A204.1 (cell line): Measurements from ENCODE around the gene RRM2.
"Not testable (repeated sequence)": the region's sequence is repeated elsewhere in the genome, so short reads cannot be mapped to it uniquely, and the experiment has no call there.

Source experiments
- FAIRE-seq: peaks from 2 replicates; lab custom pipeline; 2012; peaks lifted over from hg19 to GRCh38; lab: Jason Lieb, UNC

RRM2 gene

DNA sequence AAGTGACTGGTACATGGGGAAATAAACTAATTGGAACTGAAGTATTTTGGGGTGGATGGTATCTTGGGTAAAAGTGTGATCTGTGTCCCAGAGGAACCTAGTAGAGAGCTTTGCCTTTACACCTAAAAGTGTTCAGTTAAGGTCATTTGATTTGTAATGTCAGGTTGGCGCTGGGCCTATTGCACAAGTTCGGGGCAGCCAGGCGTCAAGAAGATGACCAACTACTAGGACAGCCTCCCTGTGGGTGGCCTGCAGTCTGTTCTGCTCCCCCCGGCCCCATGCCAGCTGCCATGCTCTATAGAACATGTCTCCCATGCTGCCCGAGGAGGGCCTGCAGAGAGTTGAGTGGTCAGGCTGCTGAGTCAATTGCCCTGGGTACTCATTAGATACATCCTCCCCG is 10.1 kb downstream of the RRM2 start:
- FAIRE-seq, result no peak

DNA sequence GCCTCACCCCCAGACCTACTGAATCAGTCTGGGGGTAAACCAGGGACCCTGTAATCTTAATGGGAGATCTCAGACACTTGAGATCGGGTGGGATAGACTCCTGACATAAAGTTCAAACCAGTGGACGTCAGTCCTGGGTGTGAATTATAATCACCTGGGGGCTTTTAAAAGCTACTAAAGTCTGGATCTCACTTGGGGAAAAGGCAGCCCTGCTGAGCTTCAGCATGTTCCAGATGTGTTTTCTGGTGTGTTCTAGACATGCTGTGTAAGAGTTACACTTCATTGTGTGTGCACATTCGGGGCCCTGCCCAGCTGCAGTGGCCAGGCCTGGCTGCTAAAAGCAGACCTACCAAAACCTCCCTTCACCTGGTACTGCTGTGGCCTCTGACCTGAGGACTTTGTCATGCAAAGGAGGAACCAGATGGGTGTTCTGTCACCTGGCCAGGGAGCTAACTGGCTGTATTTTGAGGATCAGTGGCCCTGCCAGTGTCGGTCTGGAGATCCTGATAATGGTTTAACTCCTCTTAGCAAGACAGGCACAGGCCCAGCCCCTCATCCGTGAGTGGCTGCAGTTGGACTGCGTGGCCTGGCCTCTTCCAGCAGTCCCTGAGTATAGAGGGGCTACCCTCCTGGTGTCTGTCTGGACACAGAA is 10.6 kb downstream of the RRM2 start:
- no peak for FAIRE-seq

DNA sequence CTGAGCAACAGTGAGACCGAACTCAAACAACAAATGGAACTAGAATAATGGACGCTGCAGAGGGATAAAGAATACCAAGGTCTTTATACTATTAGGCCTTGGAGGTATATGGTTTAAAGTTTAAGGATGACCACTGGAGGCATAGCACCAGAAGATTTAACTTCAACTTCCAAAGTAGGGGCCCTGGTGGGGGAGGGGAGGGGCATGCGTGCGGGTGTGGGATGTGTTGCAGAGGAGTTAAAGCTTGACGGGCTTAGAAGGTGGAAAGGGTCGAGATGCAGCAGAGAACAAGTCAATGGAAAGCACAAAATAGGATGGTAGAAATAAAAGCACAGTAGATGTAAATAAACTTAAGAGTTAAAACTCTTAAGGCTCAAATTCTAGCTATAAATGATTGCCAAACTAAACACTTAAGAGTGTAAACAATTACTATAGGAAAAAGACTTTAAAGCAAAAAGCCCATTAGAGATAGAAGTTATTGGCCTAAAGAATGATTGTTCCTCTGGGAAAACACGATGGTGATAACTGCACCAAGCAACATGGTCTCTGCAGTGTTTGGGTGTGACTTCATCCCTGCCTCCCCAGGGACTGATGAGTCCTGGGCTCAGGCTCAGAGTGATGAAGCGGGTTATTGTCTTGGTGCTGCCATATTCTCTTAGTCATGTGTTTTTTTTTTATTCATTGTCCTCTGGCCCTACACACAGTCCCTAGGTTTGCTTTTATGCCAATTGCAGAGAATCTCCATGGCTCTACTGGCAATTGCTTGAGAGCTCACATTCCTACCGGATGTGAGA is 13.0 kb downstream of the RRM2 start:
- FAIRE-seq, result no peak

DNA sequence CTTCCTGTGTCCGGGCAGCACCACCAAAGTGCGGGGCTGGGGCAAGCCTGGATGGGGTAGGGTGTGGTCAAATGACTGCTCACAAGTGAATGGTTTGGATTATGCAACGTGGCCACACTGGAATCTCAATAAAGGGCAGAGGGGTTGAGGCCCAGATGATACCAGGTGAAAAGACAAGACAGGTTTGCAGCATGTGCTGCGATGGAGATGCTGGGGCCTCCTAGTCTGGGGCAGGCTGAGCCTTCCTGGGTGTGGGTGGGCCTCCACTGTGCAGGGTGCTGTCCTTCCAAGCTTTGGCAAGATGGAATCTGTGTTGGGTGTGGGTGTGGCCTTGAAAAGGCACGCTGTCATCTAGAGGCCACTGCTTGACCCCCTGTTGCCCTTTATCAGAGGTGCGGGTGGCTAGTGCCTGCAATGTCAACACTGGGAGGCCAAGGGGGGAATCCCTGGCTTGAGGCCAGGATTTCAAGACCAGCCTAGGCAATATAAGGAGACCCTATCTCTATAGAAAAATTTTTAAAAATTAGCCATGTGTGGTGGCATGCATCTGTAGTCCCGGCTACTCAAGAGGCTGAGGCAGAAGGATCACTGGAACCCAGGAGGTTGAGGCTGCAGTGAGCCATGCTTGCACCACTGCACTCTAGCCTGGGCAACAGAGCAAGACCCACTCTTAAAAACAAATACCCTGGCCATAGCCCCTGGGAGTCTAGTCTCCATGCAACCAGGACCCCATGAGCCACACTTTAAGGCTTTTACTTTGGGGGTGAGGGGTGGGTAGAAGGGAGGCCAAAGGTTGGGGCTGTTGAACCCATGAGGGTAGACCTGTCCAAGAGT is 13.8 kb downstream of the RRM2 start:
- no peak for FAIRE-seq

DNA sequence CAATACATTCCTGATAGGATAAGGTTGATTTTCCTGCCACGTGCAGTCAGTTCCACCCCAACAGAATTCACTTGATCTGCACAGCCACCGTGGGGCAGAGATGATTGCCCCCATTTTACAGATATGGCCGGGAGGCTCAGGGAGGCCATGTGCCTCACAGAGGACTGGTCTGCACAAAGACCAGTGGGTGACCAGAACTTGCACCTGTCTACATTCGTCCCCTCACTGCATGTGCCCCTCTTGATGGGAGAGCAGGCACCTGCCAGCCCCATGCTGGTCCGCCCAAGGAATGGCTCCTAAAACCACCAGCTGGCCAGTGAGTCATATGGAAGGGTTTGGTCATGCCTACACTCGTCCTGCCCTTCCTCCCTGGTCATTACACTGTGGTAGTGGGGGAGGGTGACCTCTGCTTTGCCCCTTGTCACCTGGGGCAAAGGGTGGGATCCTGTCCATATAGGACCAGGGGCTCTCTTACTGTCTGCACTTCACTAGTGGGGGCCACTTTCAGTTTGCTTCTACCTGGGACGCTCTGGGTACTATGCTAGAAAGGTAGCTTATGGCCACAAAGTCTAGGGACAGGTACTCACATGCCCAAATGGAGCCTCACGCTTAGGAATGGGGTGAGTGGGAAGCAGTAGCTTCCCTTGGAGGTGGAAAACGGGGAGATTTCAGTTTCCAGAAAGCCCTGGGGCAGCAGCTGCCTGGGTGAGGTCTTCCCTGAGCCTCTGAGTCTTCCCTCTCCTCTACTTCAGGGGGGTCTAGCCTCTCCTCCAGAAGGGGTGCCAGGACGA is 14.7 kb downstream of the RRM2 start:
- FAIRE-seq, result no peak

DNA sequence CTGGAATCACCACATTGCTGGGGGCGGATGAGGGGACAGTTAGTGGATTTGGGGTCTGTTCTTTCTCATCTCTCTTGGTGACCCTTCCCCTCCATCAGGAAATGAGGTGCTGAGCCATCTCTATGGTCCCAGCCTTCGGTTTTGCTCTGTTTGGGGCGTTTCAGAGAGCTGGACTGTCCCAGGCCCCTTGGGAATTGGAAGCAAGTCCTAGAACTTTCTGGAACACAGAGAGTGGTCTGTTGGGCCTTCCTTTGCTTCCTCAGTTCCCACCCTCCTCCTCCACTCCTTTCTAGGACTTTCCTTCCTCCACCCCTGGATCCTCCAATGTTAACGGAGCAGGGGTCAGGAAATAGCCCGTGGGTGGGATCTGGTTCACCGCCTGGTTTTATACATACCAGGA is 17.0 kb downstream of the RRM2 start:
- FAIRE-seq, result no peak

DNA sequence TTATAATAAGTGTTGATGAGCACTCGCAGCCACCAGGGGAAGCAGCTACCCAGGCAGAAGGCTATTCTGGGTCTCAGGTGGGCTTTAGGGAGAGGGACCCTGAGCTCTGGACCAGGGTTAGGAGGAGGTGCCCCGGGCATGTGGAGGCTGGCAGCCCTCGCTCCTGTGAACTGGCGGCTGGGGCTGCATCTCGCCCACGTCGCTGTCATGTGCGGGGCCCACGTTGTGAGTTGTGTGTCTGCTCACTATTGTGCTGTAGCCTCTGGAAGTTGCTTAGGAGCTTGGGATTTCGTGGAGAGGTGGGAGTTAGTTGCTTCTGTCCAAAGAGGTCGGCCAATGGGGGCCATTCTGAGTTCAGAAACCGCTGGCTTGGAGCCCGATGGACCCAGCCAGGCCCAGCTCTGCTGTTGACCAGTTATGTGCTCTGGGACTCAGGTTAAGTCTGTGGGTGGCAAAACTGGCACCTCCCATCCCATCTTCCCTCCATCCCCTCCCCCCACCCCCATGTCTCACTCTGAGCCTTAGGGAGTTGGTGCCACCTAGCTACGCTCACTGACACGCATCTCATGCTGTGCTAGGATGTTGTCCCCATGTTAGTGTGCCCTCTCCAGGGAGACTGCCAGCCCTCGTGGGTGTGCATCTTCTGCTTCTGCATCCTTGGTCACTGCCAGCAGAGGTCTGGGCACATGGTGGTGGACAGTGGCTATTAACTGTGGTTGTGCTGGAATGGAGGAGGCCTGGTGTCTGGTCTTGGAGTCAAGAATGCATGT is 18.5 kb downstream of the RRM2 start:
- no peak for FAIRE-seq

DNA sequence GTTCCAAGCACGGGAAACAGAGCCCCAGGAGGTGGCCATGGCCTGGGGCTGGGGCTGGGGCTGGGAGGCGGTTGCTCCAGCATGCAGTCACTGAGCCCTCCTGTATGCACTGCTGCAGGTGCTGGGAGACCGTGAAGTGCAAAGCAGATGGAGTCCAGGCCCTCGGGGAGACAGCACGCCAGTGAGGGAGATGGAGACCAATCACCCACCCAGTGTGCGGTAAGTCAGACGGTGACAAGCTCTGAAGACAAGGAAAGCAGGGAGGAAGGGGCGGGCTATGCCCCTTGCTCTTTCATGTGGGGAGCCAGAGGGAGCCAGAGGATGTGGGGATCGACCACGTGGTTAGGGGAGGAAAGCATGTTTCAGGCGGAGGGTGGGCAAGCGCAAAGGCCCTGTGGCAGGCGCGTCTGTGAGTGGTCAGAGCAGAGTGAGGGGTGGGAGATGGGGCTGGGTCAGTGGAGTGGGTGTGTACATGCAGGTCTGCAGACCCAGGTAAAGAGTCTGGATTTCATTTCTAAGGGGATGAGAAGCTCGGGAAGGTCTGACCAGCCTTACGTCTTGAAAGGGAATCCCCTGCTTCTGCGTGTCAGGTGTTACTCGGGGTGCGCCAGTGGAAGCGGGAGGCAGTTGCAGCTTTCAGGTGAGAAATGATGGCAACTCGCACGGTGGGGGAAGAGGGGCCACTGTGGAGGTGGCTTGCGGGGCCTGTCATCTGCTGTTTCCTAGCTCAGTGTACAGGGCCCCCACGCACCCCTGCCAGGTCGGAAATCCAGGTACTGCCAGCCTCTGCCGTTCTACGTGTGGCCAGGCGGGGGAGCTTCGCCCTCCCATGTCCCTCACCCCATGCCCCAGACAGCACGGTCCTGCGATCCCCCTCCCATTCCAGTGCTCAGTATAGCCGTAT is 19.4 kb downstream of the RRM2 start:
- FAIRE-seq, result no peak

DNA sequence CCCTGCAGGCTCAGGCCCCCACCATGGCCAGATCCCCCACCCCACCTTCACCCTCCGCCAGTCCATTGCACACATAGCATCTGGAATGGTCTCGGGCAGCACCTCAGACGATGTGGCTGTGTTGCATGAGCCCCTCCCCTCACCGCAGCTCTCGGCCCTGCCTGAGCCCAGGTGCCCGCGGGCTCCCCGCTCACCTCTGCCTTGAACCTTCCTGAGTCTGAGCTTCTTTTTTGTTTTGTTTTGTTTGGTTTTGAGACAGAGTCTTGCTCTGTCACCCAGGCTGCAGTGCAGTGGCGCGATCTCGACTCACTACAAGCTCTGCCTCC is 20.1 kb downstream of the RRM2 start:
- no peak for FAIRE-seq

DNA sequence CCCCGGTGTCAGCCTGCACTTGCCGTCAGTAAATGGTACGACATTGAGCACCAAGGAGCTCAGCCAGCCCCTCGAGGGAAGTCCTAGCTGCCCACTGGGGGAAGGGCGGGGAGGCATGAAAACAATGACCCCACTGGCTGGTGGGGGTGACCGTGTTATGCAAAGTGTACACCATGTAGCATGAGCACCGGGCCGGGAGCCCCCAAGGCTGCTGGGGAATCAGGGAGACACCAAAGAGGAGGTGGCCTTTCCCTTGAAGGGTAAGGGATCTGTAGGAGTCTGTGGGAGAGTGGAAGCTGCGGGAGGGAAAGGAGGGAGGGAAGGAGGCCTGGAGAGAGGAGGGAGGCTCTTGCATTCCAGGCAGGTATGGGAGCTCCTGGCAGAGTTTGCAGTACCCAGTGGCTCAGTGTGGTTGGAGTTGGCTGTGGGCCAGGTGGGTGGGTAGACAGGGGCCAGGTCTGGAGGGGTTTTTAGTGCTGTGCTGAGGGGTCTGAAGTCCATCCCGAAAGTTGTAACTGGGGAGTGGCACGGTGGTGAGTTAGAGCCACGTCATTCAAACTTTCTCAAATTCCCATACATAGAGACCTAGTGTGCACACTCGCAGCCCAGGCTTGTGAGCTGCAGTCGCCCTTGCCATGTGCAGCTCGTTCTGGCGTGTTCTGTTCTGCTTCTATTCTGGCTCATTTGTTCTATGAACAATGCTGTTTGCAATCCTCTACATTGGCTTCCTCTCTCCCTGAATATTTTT is 22.4 kb downstream of the RRM2 start:
- FAIRE-seq, result no peak

DNA sequence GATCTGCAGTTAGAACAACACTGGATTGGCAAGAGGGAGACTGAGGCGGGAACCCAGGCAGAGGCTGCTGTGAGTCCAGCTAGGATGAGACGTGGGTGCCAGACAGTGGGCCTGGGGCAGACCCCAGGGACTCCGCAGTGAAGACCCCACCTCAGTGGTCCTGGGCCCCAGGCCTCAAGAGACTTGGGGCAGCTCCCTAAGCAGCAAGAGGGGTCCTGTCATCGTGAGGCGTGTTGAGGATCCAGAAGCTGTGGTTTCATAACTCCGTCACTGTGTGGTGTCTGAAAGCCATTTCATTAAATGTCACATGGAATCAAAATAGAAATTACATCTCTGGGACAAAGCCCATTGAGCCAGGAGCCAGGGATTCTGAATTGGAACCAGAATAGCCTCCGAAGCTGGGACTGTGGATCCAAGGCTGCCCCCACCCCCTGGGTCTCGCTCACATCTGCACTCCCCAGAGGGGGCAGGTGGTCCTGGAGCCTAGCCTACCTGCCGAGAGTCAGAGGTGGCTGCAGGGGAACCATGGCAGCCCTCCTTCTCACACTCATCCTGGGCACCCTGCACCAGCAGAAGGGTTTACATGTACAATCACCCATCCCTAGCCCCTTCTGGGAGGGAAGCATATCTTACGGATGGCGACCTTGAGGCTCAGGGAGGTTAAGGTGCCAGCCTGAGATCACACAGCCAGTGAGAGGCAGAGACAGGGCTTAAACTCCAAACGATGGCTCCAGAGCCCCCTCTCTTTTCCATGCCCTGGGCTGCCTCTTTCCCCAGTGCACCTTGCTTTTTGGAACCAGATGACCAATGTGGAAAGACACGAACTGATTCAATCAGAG is 23.2 kb downstream of the RRM2 start:
- FAIRE-seq, result no peak

DNA sequence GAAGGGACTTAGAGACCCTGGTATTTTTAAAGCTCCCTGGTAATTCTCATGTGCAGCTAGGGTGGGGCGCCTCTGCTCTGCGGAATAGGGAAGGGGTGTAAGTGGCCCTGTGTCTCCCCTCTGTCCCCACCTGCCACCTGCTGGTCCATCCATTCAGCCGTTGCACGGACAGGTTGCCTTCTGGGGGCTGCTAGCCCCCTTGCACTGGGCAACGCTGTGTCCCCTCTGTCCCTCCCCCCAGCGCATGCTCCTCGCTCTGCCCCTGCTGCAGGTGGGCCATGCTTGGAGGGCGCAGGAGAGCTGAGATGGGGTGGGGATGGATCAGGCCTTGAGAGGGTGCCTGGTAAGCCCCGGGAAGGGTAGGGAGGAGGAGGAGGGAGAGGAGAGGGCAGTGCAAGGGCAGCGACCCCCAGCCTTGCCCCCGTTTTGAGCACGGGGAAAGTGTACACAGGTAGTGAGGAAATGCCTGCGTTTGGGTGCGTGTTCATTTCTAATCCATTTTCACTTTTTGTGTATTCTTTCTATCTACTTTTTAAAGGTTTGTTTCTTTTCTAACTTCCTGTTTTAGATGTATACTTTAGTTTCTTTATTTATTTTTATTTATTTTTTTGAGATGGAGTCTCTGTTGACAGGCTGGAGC is 23.9 kb downstream of the RRM2 start:
- no peak for FAIRE-seq

DNA sequence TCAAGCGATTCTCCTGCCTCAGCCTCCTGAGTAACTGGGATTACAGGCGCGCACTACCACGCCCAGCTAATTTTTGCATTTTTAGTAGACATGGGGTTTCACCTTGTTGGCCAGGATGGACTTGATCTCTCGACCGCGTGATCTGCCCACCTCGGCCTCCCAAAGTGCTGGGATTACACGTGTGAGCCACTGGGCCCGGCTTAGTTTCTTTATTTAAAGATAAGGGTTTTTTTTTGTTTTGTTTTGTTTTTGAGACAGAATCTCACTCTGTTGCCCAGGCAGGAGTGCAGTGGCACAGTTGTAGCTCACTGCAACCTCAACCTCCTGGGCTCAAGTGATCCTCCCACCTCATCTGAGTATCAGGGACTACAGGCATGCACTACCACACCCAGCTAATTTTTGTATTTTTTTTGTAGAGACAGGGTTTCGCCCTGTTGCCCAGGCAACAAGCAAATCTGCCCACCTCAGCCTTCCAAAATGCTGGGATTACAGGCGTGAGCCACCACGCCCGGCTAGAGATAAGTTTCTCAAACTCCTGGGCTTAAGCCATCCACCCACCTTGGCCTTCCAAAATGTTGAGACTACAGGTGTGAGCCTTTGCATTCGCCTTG is 24.6 kb downstream of the RRM2 start:
- not testable (repeated sequence) for FAIRE-seq

DNA sequence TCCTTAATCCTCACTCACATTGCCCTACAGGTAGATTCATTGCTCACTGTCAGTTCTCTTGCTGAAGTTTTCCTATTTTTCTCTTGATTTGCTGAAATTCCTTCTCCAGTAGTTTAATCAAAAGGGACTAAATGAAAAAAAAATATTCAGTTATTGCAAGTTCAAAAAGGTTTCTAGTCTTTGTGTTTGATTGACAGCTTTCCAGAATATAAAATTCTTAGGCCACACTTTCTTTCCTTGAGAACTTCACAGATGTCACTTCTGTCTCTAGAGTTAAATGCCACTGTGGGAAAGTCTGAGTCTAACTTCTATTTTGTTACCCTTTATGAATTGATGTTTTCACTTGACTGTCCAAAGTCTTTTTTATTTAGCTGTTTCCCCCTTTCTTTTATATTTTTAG is 25.7 kb downstream of the RRM2 start:
- no peak for FAIRE-seq

DNA sequence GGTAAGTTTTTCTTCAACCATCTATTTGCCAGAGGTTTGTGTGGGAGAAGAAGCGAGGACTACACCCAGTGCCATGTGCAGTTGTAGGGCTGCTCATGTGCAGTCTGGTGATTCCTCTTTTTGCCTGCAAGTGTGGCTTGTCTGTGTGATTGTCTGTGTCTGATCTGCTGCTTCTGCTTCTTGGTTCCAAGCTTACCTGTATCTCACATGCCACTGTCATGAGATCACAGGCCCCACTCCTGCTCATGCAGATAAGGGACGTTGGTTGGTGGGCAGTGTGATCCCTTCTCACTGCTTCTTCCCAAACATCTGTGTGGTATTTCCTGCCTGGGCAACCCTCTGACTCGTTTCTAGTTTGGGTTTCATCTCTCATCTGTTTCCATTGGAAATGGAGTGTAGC is 27.1 kb downstream of the RRM2 start:
- FAIRE-seq, result no peak

DNA sequence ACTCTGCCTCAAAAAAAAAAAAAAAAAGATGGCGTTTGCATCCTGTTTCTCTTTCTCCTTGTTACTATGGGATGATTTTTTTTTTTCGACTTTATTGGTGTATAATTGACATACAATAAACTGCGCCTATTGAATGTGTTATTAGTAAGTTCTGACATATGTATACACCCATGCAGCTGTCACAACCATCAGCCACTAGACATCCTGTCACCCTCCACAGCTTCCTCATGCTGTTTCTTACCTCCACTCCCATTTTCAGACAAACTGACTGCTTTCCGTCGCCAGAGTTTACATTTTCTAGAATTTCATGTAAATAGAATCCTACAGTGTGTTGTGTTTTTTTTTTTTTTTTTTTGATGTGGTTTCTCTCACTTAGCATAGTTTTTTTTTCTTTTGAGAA is 27.9 kb downstream of the RRM2 start:
- FAIRE-seq, result no peak

DNA sequence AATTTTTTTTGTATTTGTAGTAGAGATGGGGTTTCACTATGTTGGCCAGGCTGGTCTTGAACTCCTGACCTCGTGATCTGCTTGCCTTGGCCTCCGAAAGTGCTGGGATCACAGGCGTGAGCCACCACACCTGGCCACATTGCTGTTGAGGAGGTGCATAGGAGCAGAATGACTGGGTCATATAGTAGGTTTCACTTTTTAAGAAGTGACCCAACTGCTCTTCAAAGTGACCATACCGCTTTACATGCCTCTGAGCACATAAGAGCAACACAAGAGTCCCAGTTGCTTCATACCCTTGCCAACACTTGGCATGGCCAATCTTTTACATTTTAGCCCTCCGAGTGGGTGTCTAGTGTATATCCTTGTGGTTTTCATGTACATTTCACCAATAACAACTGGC is 28.9 kb downstream of the RRM2 start:
- FAIRE-seq, result no peak

DNA sequence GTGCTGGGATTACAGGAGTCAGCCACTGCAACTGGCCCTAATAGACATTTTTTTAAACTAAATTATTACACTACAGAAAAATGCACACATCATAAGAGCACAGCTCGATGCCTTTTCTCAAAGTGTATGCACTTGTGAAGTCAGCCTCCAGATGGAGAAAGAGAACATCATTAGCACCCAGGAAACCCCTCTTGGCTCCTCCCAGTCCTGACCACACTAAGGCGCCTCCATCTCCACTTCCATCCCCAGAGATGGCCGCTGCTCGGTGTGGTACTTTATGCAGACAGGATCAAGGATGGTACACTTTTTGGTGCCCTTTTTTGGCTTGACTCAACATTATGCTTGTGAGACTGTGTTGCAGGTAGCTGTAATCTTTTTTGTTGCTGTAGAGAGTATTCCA is 34.8 kb downstream of the RRM2 start:
- no peak for FAIRE-seq
